SU-DHL-6 (cell line): ENCODE measurements around the gene PPFIA4.

ENCODE experiments used
- EZH2phosphoT487 ChIP-seq: fragments of 200-600 bp; sonication (generic), shearing (Covaris generic); conservative IDR thresholded peaks from 2 replicates; pipeline ENCODE4 v1.6.1; 2018; ENCODE audit warnings: mild to moderate bottlenecking, antibody characterized with exemption, low read length, moderate library complexity, mixed read lengths
- TF ChIP-seq, protein P1 (sequence below): fragments of 200-600 bp; sonication (generic); IDR thresholded peaks from one replicate; pipeline ENCODE4 v1.5.1; 2017; ENCODE audit warnings: antibody characterized with exemption, mild to moderate bottlenecking, low read length, moderate library complexity; ENCODE audit not compliant: insufficient read depth, poor library complexity, severe bottlenecking

DNA sequence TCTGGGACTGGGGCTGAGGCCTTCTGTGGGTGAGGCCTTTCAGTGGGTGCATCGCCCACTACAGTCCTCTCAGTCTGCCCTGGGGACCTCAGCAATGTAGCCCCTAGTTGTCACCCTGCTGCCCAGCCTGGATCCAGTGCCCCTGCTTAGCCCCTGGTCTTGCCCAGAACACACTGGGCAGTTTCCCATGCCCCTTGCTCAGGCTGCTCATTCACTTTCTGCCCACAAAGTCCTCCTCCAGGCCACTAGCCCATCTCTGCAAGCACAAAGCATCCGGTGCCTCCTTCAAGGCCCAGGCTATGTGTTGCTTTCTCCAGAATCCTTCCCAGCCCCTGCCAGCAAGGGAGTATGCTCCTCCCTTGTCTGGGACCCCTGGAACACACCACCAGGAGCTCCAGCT is 95.9 kb downstream of the PPFIA4 start:
- TF ChIP-seq, protein P1, sequence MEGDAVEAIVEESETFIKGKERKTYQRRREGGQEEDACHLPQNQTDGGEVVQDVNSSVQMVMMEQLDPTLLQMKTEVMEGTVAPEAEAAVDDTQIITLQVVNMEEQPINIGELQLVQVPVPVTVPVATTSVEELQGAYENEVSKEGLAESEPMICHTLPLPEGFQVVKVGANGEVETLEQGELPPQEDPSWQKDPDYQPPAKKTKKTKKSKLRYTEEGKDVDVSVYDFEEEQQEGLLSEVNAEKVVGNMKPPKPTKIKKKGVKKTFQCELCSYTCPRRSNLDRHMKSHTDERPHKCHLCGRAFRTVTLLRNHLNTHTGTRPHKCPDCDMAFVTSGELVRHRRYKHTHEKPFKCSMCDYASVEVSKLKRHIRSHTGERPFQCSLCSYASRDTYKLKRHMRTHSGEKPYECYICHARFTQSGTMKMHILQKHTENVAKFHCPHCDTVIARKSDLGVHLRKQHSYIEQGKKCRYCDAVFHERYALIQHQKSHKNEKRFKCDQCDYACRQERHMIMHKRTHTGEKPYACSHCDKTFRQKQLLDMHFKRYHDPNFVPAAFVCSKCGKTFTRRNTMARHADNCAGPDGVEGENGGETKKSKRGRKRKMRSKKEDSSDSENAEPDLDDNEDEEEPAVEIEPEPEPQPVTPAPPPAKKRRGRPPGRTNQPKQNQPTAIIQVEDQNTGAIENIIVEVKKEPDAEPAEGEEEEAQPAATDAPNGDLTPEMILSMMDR, result no peak
- no peak for TF ChIP-seq EZH2phosphoT487
